MCF 10A (cell line): ENCODE data around the gene TMEM63A. TPM values are rescaled to one million over a fixed set of nuclear protein-coding genes. Genes with fewer than 3 reads are reported as not detected.

Experiments used
- BruUV-seq: library from RNA; stranded (reverse); fragments of 400-500 nt; replicated peaks from 2 replicates; lab custom pipeline; 2021; lab: Mats Ljungman, UMichigan
- CTCF ChIA-PET: fragments of 300-600 bp; sonication (Branson Sonifier 250); formaldehyde crosslinking; extraction: SDS; loops from one replicate; lab custom pipeline; 2021; ENCODE audit warnings: antibody characterized with exemption, inconsistent platforms; lab: Yijun Ruan, JAX
- POLR2A ChIA-PET: fragments of 300-600, 350-650 bp; sonication (Branson Sonifier 250); formaldehyde crosslinking; extraction: SDS; loops from one replicate; lab custom pipeline; 2020; ENCODE audit warnings: antibody characterized with exemption, inconsistent platforms; lab: Yijun Ruan, JAX
- DNase-seq: peaks from one replicate; pipeline ENCODE4 v3.0.0-alpha.2; 2018; ENCODE audit not compliant: unreplicated experiment
- H3K27ac Mint-ChIP-seq: one replicate; pipeline ENCODE4 v1.8.0; 2022; ENCODE audit warnings: mild to moderate bottlenecking, low read depth, mixed read lengths; ENCODE audit not compliant: unreplicated experiment
- H3K27me3 Mint-ChIP-seq: one replicate; pipeline ENCODE4 v1.8.0; 2022; ENCODE audit warnings: mixed read lengths; ENCODE audit not compliant: insufficient read depth, unreplicated experiment
- H3K36me3 Mint-ChIP-seq: one replicate; pipeline ENCODE4 v1.8.0; 2022; ENCODE audit warnings: mild to moderate bottlenecking, moderate library complexity, mixed read lengths; ENCODE audit not compliant: insufficient read depth, unreplicated experiment
- H3K4me1 Mint-ChIP-seq: one replicate; pipeline ENCODE4 v1.8.0; 2022; ENCODE audit warnings: mixed read lengths; ENCODE audit not compliant: insufficient read depth, unreplicated experiment
- H3K4me3 Mint-ChIP-seq: one replicate; pipeline ENCODE4 v1.8.0; 2022; ENCODE audit warnings: mild to moderate bottlenecking, moderate library complexity, mixed read lengths; ENCODE audit not compliant: unreplicated experiment
- H3K9me3 Mint-ChIP-seq: one replicate; pipeline ENCODE4 v1.8.0; 2022; ENCODE audit warnings: mixed read lengths; ENCODE audit not compliant: unreplicated experiment
- CTCF ChIP-seq: fragments of 200-600 bp; IDR thresholded peaks from one replicate; pipeline ENCODE4 v1.8.0; 2022; ENCODE audit warnings: antibody characterized with exemption, mild to moderate bottlenecking; ENCODE audit not compliant: unreplicated experiment
- intact Hi-C: fragments of 100-400 bp; cut with micrococcal nuclease; formaldehyde crosslinking; loops from 2 replicates; pipeline ENCODE4 v1.14.1; 2022
- total RNA-seq: library from RNA; stranded (reverse); gene quantifications from 2 replicates; pipeline ENCODE4 v1.2.3, GENCODE V29; 2022

TMEM63A gene
- total RNA-seq, 1 experiment from 2014 or later, result 52.1 TPM

- H3K36me3 Mint-ChIP-seq, result no peaks in the 10 kb centered on the region
- H3K4me1 Mint-ChIP-seq, result no peaks in the 10 kb centered on the region
- no TSS peak for BruUV-seq
- DNase-seq, result no peak
- POLR2A ChIA-PET, result interaction anchor here (0.6 kb wide), 1 partner anchor 502 kb away, joined by 3 read pairs; no protein-coding TSS in a partner anchor
- no peak for TF ChIP-seq CTCF
- intact Hi-C loops, result no loop called here
- no peaks in the 10 kb centered on the region for H3K27me3 Mint-ChIP-seq
- H3K27ac Mint-ChIP-seq, result no peak overlapping the region
- no peak overlapping the region for H3K4me3 Mint-ChIP-seq
- CTCF ChIA-PET, result interaction anchor here (0.7 to 0.9 kb wide), 5 partner anchors 15 to 496 kb away, joined by 3 to 4 read pairs (median 3); no protein-coding TSS in a partner anchor
- H3K9me3 Mint-ChIP-seq, result no peaks in the 10 kb centered on the region
Observed at GRCh38 chr1:225928186-225929175, 46.3 kb upstream of the TMEM63A start.

- POLR2A ChIA-PET, result interaction anchor here (0.6 to 1.1 kb wide), 4 partner anchors 9 to 499 kb away, joined by 3 to 4 read pairs (median 3); partner anchors contain the start of gene TMEM63A
- Mint-ChIP-seq H3K27ac (no peak overlapping the region), H3K27me3 (no peaks in the 10 kb centered on the region), H3K4me3 (no peak overlapping the region), H3K9me3 (no peaks in the 10 kb centered on the region), H3K36me3 (peaks cover 10% of the 10 kb centered on the region), H3K4me1 (peaks cover 18% of the 10 kb centered on the region)
- intact Hi-C loops, result no loop called here
- no peak for DNase-seq
- CTCF ChIA-PET, result interaction anchor here (1.0 to 1.4 kb wide), 2 partner anchors 42 to 199 kb away, joined by 3 read pairs; no protein-coding TSS in a partner anchor
- no peak for TF ChIP-seq CTCF
- BruUV-seq, result no TSS peak
Observed at GRCh38 chr1:225926551-225927113, 44.5 kb upstream of the TMEM63A start.

DNA sequence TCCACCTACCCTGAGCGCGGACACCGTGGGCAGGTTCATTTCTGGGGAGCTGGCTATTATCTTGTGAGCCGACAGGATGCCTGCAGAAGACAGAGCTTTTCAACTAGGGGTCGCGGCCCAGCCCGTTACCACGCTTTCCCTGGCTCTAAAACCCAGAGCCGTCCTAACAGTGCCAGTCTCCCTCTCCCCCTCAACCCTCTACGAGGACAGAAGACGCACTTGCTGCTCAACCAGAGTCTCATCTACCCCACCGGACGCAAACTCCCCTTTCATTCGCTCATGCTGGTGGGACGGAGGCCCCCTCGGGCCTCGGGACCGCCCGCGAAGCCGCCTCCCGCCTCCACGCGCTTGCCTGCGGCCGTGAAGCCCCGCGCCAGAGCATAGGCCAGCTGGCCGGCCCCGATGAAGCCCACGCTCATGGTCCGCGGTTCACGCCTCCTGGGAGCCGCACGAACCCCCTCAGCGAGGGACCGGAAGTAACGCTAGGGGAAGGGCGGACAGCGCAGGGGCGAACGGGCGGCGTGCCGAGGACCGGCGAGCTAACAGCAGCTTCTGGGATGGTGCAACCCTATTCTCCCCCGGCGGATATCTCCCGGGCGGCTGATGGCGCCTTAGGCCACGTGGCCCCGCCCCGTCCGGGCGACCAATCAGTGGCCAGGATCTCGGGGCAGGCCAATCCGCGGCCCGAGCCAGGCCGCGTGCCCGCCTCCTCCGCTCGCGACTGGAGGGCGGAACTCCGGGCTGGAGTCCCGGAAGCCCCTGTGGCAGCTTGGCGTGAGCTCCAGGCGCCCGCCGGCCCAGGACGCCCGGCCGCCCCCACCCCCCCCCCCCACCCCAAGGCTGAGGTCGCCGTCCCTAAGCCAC, 41.7 kb upstream of the TMEM63A start, which contains the start of gene PYCR2:
TSS of gene PYCR2 (minus strand) at position 559 of the 864 bp plus-strand sequence. CDS start at position 419, 140 bp downstream.
- no peak for TF ChIP-seq CTCF
- peaks cover 38% of the 10 kb centered on the region for H3K36me3 Mint-ChIP-seq
- intact Hi-C loops, result loop anchor here (1.0 to 2.0 kb wide), 2 partner anchors 41 to 147 kb away; partner anchors contain the start of genes SRP9 and TMEM63A
- H3K4me1 Mint-ChIP-seq, result peaks cover 42% of the 10 kb centered on the region
- peak; percentile 99 for DNase-seq
- CTCF ChIA-PET, result interaction anchor here (0.5 to 4.7 kb wide), 14 partner anchors 8 to 474 kb away, joined by 3 to 34 read pairs (median 4); partner anchors contain the start of genes SRP9 and TMEM63A
- peak within 1 kb of the TSS; percentile 95 for H3K27ac Mint-ChIP-seq
- H3K9me3 Mint-ChIP-seq, result no peaks in the 10 kb centered on the region
- TSS peak; percentile 66 for BruUV-seq
- peak within 1 kb of the TSS; percentile 99 for H3K4me3 Mint-ChIP-seq
- POLR2A ChIA-PET, result interaction anchor here (0.5 to 10.0 kb wide), 51 partner anchors 9 to 816 kb away, joined by 3 to 263 read pairs (median 4); partner anchors contain the start of genes ENAH, EPHX1, H3-3A and LEFTY1
- H3K27me3 Mint-ChIP-seq, result no peaks in the 10 kb centered on the region
